SK-N-SH (cell line): ENCODE data around the gene IL2RA. TPM values are rescaled to one million over a fixed set of nuclear protein-coding genes. Genes with fewer than 3 reads are reported as not detected.

Experiments used
- CTCF ChIA-PET: fragments of 300-600, 350-600 bp; formaldehyde crosslinking; extraction: SDS; loops from one replicate; lab custom pipeline; 2021; lab: Yijun Ruan, JAX
- POLR2A ChIA-PET: fragments of 350-600 bp; sonication (Branson Sonifier 250); formaldehyde crosslinking; extraction: SDS; loops from one replicate; lab custom pipeline; 2020; ENCODE audit warnings: antibody characterized with exemption, inconsistent platforms; lab: Yijun Ruan, JAX
- DNase-seq: peaks from one replicate; pipeline ENCODE4 v3.0.0; 2012
- H2AFZ ChIP-seq: fragments of 200-600 bp; sonication (generic); 2 replicates; pipeline ENCODE4 v1.8.1; 2016; ENCODE audit warnings: antibody characterized with exemption, mild to moderate bottlenecking, low read depth
- H3F3A ChIP-seq: fragments of 200-600 bp; sonication (generic); replicated peaks from 2 replicates; pipeline ENCODE3; 2016; ENCODE audit warnings: antibody characterized with exemption, mild to moderate bottlenecking; ENCODE audit not compliant: insufficient read depth
- H3K27ac ChIP-seq, 2 experiments: fragments of 200-500 bp in 1 of 2; fragments of 200-600 bp in 1 of 2; sonication (Bioruptor generic) in 1 of 2; sonication (generic), shearing (Covaris generic) in 1 of 2; 2 replicates each; pipeline versions ENCODE4 v1.5.1 to v1.6.1; 2014 to 2016; ENCODE audit warnings: low read depth in 2 of 2, inconsistent platforms in 1 of 2, low read length in 1 of 2, mild to moderate bottlenecking in 1 of 2, mixed read lengths in 1 of 2
- H3K27me3 ChIP-seq: fragments of 200-600 bp; sonication (generic), shearing (Covaris generic); 2 replicates; pipeline ENCODE4 v1.6.1; 2016; ENCODE audit warnings: mixed run types; ENCODE audit not compliant: insufficient read depth
- H3K36me3 ChIP-seq, 2 experiments: fragments of 200-500 bp in 1 of 2; fragments of 200-600 bp in 1 of 2; sonication (Bioruptor generic) in 1 of 2; sonication (generic) in 1 of 2; replicated peaks in 1 of 2; 2 replicates each; pipeline versions ENCODE3 to v1.5.1; 2014 to 2016; ENCODE audit warnings: low read length in 1 of 2, mild to moderate bottlenecking in 1 of 2; ENCODE audit not compliant: insufficient read depth in 2 of 2, control insufficient read depth in 1 of 2
- H3K4me1 ChIP-seq, 2 experiments: fragments of 200-500 bp in 1 of 2; fragments of 200-600 bp in 1 of 2; sonication (Bioruptor generic) in 1 of 2; sonication (generic), shearing (Covaris generic) in 1 of 2; 2 replicates each; pipeline versions ENCODE4 v1.5.1 to v1.6.1; 2014 to 2016; ENCODE audit warnings: low read depth in 1 of 2, low read length in 1 of 2, mixed run types in 1 of 2; ENCODE audit not compliant: insufficient read depth in 2 of 2, control insufficient read depth in 1 of 2
- H3K4me2 ChIP-seq: fragments of 200-600 bp; sonication (generic), shearing (Covaris generic); 2 replicates; pipeline ENCODE4 v1.6.1; 2017; ENCODE audit warnings: mixed run types
- H3K4me3 ChIP-seq, 2 experiments: fragments of 200-500 bp in 1 of 2; fragments of 200-600 bp in 1 of 2; sonication (Bioruptor generic) in 1 of 2; sonication (generic), shearing (Covaris generic) in 1 of 2; 2 replicates each; pipeline versions ENCODE4 v1.5.1 to v1.8.1; 2014 to 2016; ENCODE audit warnings: low read depth in 2 of 2, inconsistent platforms in 1 of 2, low read length in 1 of 2, mild to moderate bottlenecking in 1 of 2, mixed read lengths in 1 of 2, moderate library complexity in 1 of 2
- H3K79me2 ChIP-seq: fragments of 200-600 bp; sonication (generic); 2 replicates; pipeline ENCODE4 v1.8.1; 2017; ENCODE audit warnings: mild to moderate bottlenecking; ENCODE audit not compliant: insufficient read depth
- H3K9ac ChIP-seq: fragments of 200-600 bp; sonication (generic); 2 replicates; pipeline ENCODE4 v1.6.1; 2017; ENCODE audit warnings: mixed run types
- H3K9me2 ChIP-seq: fragments of 200-600 bp; sonication (generic); 2 replicates; pipeline ENCODE4 v1.6.1; 2017; ENCODE audit warnings: mixed run types
- H3K9me3 ChIP-seq: fragments of 200-600 bp; sonication (generic); 2 replicates; pipeline ENCODE4 v1.6.1; 2017; ENCODE audit warnings: mixed run types, mild to moderate bottlenecking, moderate library complexity
- H4K20me1 ChIP-seq: fragments of 200-600 bp; sonication (generic); 2 replicates; pipeline ENCODE4 v1.6.1; 2017; ENCODE audit warnings: mild to moderate bottlenecking, mixed run types; ENCODE audit not compliant: insufficient read depth
- CHD2 ChIP-seq: fragments of 150-350 bp; IDR thresholded peaks from 2 replicates; pipeline ENCODE4 v1.6.1; 2018; ENCODE audit warnings: low read length; ENCODE audit not compliant: partially characterized antibody
- ELF1 ChIP-seq: IDR thresholded peaks from 2 replicates; pipeline ENCODE4 v1.4.0; 2012
- EP300 ChIP-seq, 2 experiments: IDR thresholded peaks; 2 replicates each; pipeline versions ENCODE4 v1.4.0 to v1.6.1; 2012; ENCODE audit warnings: borderline replicate concordance in 1 of 2, low read depth in 1 of 2, low read length in 1 of 2
- FOXJ3 ChIP-seq: sonication (generic); formaldehyde crosslinking; IDR thresholded peaks from 2 replicates; pipeline ENCODE4 v1.5.1; 2020; ENCODE audit warnings: mild to moderate bottlenecking, missing genetic modification reagents
- FOXM1 ChIP-seq: IDR thresholded peaks from 2 replicates; pipeline ENCODE4 v1.4.0; 2012; ENCODE audit warnings: low read depth, mild to moderate bottlenecking
- GATA2 ChIP-seq: sonication (generic); formaldehyde crosslinking; IDR thresholded peaks from 2 replicates; pipeline ENCODE4 v1.5.0; 2020; ENCODE audit warnings: mild to moderate bottlenecking, missing genetic modification reagents
- MAX ChIP-seq: IDR thresholded peaks from 2 replicates; pipeline ENCODE4 v1.4.0; 2012; ENCODE audit warnings: low read depth
- MXI1 ChIP-seq: IDR thresholded peaks from 2 replicates; pipeline ENCODE4 v1.6.1; 2012; ENCODE audit warnings: mild to moderate bottlenecking, low read depth, low read length, improper control_type of control experiment
- PBX3 ChIP-seq: IDR thresholded peaks from 2 replicates; pipeline ENCODE4; 2012
- RAD21 ChIP-seq: IDR thresholded peaks from 2 replicates; pipeline ENCODE4 v1.6.1; 2012; ENCODE audit warnings: mild to moderate bottlenecking, low read length
- REST ChIP-seq: IDR thresholded peaks from 2 replicates; pipeline ENCODE4 v1.6.1; 2012; ENCODE audit warnings: mild to moderate bottlenecking, low read depth, low read length, moderate library complexity
- RXRA ChIP-seq: IDR thresholded peaks from 2 replicates; pipeline ENCODE4 v1.4.0; 2012; ENCODE audit warnings: low read depth, mild to moderate bottlenecking, borderline replicate concordance
- SIN3A ChIP-seq: IDR thresholded peaks from 2 replicates; pipeline ENCODE4 v1.6.1; 2012; ENCODE audit warnings: low read depth, mild to moderate bottlenecking, low read length, moderate library complexity, borderline replicate concordance
- TEAD4 ChIP-seq: IDR thresholded peaks from 2 replicates; pipeline ENCODE4 v1.4.0; 2012; ENCODE audit warnings: mild to moderate bottlenecking, borderline replicate concordance; ENCODE audit not compliant: insufficient read depth
- YY1 ChIP-seq: IDR thresholded peaks from 2 replicates; pipeline ENCODE4 v1.4.0; 2012; ENCODE audit warnings: low read depth, mild to moderate bottlenecking
- ZBTB33 ChIP-seq: IDR thresholded peaks from 2 replicates; pipeline ENCODE4 v1.4.0; 2012; ENCODE audit warnings: low read depth, borderline replicate concordance
- WGBS: methylation state at CpG from one replicate; pipeline ENCODE4 v1.1.6; 2017; ENCODE audit warnings: low lambda C conversion rate; 5-methylcytosine and 5-hydroxymethylcytosine counted together
- polyA plus RNA-seq, 3 experiments: library from polyadenylated mRNA; depleted of rRNA; stranded (reverse); fragments of >200 nt; gene quantifications; 2 replicates each; pipeline ENCODE4 v1.2.3, GENCODE V29; 2012

IL2RA gene
- polyA plus RNA-seq, 1 of the 3 experiments (the other 2 are of a cell fraction), result not detected

GRCh38 chr10:6002809-6003510 is 59.2 kb downstream of the IL2RA start:
- 18% methylated on average over 12 of the region's 12 CpGs for WGBS
- no peak overlapping the region for H2AFZ ChIP-seq
- H3K4me2 ChIP-seq, result no peak overlapping the region
- peaks cover 39% of the 10 kb centered on the region for H3K27me3 ChIP-seq
- H3F3A ChIP-seq, result no peaks in the 10 kb centered on the region
- H3K27ac ChIP-seq, result no peak overlapping the region
- H3K36me3 ChIP-seq, result no peaks in the 10 kb centered on the region
- ChIA-PET POLR2A (no interaction called here), CTCF (interaction anchor here (0.6 kb wide), 1 partner anchor 42 kb away, joined by 3 read pairs; no protein-coding TSS in a partner anchor)
- no peaks in the 10 kb centered on the region for H4K20me1 ChIP-seq
- no peaks in the 10 kb centered on the region for H3K9me2 ChIP-seq
- TF ChIP-seq MXI1 (no peak), FOXM1 (no peak), RXRA (no peak), EP300 (IDR thresholded peaks at IDR 0.05; ENCODE audit: borderline replicate concordance in 1 of 2, low read depth in 1 of 2, low read length in 1 of 2) (no peak), SIN3A (no peak), ELF1 (no peak), ZBTB33 (no peak), YY1 (no peak), PBX3 (no peak), CHD2 (no peak)
- DNase-seq, result no peak
- no peaks in the 10 kb centered on the region for H3K9me3 ChIP-seq
- no peaks in the 10 kb centered on the region for H3K4me1 ChIP-seq
- no peak overlapping the region for H3K9ac ChIP-seq
- H3K79me2 ChIP-seq, result no peaks in the 10 kb centered on the region
- no peak overlapping the region for H3K4me3 ChIP-seq

- POLR2A ChIA-PET, result no interaction called here
- Histone ChIP-seq H3K4me2 (no peak overlapping the region), H4K20me1 (no peaks in the 10 kb centered on the region), H3K36me3 (no peaks in the 10 kb centered on the region), H3K9ac (no peak overlapping the region), H3F3A (no peaks in the 10 kb centered on the region), H3K79me2 (no peaks in the 10 kb centered on the region), H3K9me3 (peaks cover 2% of the 10 kb centered on the region; the same call in 1 of the 2 replicates), H2AFZ (no peak overlapping the region; the same call in 1 of the 2 replicates), H3K4me3 (no peak overlapping the region), H3K27me3 (peaks cover 30% of the 10 kb centered on the region), H3K4me1 (no peaks in the 10 kb centered on the region), H3K9me2 (no peaks in the 10 kb centered on the region), H3K27ac (no peak overlapping the region)
- WGBS, result 12% methylated on average over 15 of the region's 20 CpGs
- DNase-seq, result no peak
- CTCF ChIA-PET, result interaction anchor here (1.0 kb wide), 1 partner anchor 15 kb away, joined by 3 read pairs; no protein-coding TSS in a partner anchor
- TF ChIP-seq FOXJ3 (CRISPR knock-in tag) (no peak), MXI1 (no peak), TEAD4 (no peak), RAD21 (no peak), REST (no peak), GATA2 (no peak), EP300 (IDR thresholded peaks at IDR 0.05; ENCODE audit: borderline replicate concordance in 1 of 2, low read depth in 1 of 2, low read length in 1 of 2) (no peak), ZBTB33 (no peak), MAX (no peak)
Observed at GRCh38 chr10:5999440-6000165, 62.6 kb downstream of the IL2RA start.
